ENCODE results near the gene NDUFV1.
"Not testable (repeated sequence)": the region's sequence is repeated elsewhere in the genome, so short reads cannot be mapped to it uniquely, and the experiment has no call there.

Gene NDUFV1

GRCh38 chr11:67616431-67617242, 9.9 kb downstream of the NDUFV1 start:
- no peak for TF ChIP-seq CTCF (IDR thresholded peaks at IDR 0.05; ENCODE audit: low read depth, low read length, missing control alignments)
- DNase-seq (ENCODE audit: low read depth) = no peak
- H3K4me3 ChIP-seq (ENCODE audit: low read depth, low read length) = no peak overlapping the region

GRCh38 chr11:67617243-67617953, 10.7 kb downstream of the NDUFV1 start:
- no peak for TF ChIP-seq CTCF (IDR thresholded peaks at IDR 0.05; ENCODE audit: low read depth, low read length, missing control alignments)
- no peak overlapping the region for H3K4me3 ChIP-seq (ENCODE audit: low read depth, low read length)
- DNase-seq (ENCODE audit: low read depth) = no peak

- H3K4me3 ChIP-seq (ENCODE audit: low read depth, low read length); DNase-seq (ENCODE audit: low read depth): not testable (repeated sequence)
These were observed 12.3 kb downstream of the NDUFV1 start for GRCh38 chr11:67618901-67619659.

GRCh38 chr11:67619683-67620618, 13.2 kb downstream of the NDUFV1 start:
- DNase-seq (ENCODE audit: low read depth); H3K4me3 ChIP-seq (ENCODE audit: low read depth, low read length): not testable (repeated sequence)

GRCh38 chr11:67620621-67621020, 13.9 kb downstream of the NDUFV1 start:
- DNase-seq (ENCODE audit: low read depth); H3K4me3 ChIP-seq (ENCODE audit: low read depth, low read length): not testable (repeated sequence)

- DNase-seq (ENCODE audit: low read depth); H3K4me3 ChIP-seq (ENCODE audit: low read depth, low read length): not testable (repeated sequence)
These were observed 15.2 kb downstream of the NDUFV1 start for GRCh38 chr11:67621928-67622327.

- H3K4me3 ChIP-seq (ENCODE audit: low read depth, low read length); DNase-seq (ENCODE audit: low read depth): not testable (repeated sequence)
These were observed 16.2 kb downstream of the NDUFV1 start for GRCh38 chr11:67622905-67623304.

- not testable (repeated sequence) for H3K4me3 ChIP-seq (ENCODE audit: low read depth, low read length); DNase-seq (ENCODE audit: low read depth)
These were observed 17.1 kb downstream of the NDUFV1 start for GRCh38 chr11:67623795-67624194.

GRCh38 chr11:67626131-67626833, 19.5 kb downstream of the NDUFV1 start:
- DNase-seq (ENCODE audit: low read depth); H3K4me3 ChIP-seq (ENCODE audit: low read depth, low read length): not testable (repeated sequence)

GRCh38 chr11:67626970-67627369, 20.2 kb downstream of the NDUFV1 start:
- no peak for TF ChIP-seq CTCF (IDR thresholded peaks at IDR 0.05; ENCODE audit: low read depth, low read length, missing control alignments)
- no peak for DNase-seq (ENCODE audit: low read depth)
- H3K4me3 ChIP-seq (ENCODE audit: low read depth, low read length) = no peak overlapping the region

Data from GM12864 (cell line).